Osteocyte (in vitro differentiated cells): ENCODE data around the gene OST4. TPM values are rescaled to one million over a fixed set of nuclear protein-coding genes. Genes with fewer than 3 reads are reported as not detected.

Source experiments
- DNase-seq: peaks from one replicate; pipeline ENCODE4 v3.0.0; 2021; ENCODE audit warnings: mixed read lengths; ENCODE audit not compliant: unreplicated experiment; ENCODE audit errors: extremely low spot score
- H3K27ac Mint-ChIP-seq: one replicate; pipeline ENCODE4 v1.8.0; 2021; ENCODE audit warnings: mild to moderate bottlenecking, mixed read lengths; ENCODE audit not compliant: unreplicated experiment
- H3K27me3 Mint-ChIP-seq: one replicate; pipeline ENCODE4 v1.8.0; 2021; ENCODE audit warnings: mixed read lengths; ENCODE audit not compliant: unreplicated experiment
- H3K36me3 Mint-ChIP-seq: one replicate; pipeline ENCODE4 v1.8.0; 2021; ENCODE audit warnings: mixed read lengths; ENCODE audit not compliant: unreplicated experiment
- H3K4me1 Mint-ChIP-seq: one replicate; pipeline ENCODE4 v1.8.0; 2021; ENCODE audit warnings: mixed read lengths; ENCODE audit not compliant: unreplicated experiment
- H3K4me3 Mint-ChIP-seq: one replicate; pipeline ENCODE4 v1.8.0; 2021; ENCODE audit warnings: mild to moderate bottlenecking, moderate library complexity, mixed read lengths; ENCODE audit not compliant: unreplicated experiment
- H3K9me3 Mint-ChIP-seq: one replicate; pipeline ENCODE4 v1.8.0; 2021; ENCODE audit warnings: mixed read lengths; ENCODE audit not compliant: unreplicated experiment
- CTCF ChIP-seq: fragments of 200-600 bp; sonication (generic); IDR thresholded peaks from 2 replicates; pipeline ENCODE4 v1.5.0; 2021; ENCODE audit warnings: antibody characterized with exemption, mild to moderate bottlenecking, moderate library complexity
- total RNA-seq: library from RNA; stranded (reverse); gene quantifications from 2 replicates; pipeline ENCODE4 v1.2.1, GENCODE V29; 2021

OST4 gene
- total RNA-seq, 1 donor from 2014 or later, result 380 TPM

DNA sequence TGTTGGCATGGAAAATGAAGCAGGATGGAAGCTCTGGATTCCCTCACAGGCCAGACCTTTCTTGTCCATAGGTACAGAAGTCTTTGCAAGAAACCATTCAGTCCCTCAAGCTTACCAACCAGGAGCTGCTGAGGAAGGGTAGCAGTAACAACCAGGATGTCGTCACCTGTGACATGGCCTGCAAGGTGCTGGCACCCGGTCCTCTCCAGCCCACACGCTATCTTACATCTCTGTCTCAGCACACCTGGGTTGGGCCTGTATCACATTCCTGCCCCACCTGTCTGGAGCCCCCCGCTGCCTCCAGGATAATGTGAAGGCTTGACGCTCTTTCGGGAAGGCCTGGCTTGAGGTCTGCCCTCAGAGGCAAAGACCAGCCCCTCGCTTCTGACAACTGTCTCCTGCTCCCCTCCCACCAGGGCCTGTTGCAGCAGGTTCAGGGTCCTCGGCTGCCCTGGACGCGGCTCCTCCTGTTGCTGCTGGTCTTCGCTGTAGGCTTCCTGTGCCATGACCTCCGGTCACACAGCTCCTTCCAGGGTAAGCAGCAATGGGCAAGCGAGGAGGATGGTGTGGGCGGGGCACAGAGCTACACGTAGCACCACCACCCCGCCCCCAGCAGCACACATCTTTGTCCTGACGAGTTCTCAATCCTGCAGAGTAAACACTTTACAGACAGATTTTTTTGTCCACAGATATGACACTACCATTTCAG is 32.7 kb downstream of the OST4 start:
- DNase-seq, result no peak
- no peak overlapping the region for H3K27ac Mint-ChIP-seq
- H3K4me3 Mint-ChIP-seq, result no peak overlapping the region
- TF ChIP-seq CTCF, result no peak
- no peaks in the 10 kb centered on the region for H3K9me3 Mint-ChIP-seq
- peaks cover 39% of the 10 kb centered on the region for H3K36me3 Mint-ChIP-seq
- H3K27me3 Mint-ChIP-seq, result no peaks in the 10 kb centered on the region
- H3K4me1 Mint-ChIP-seq, result peaks cover 13% of the 10 kb centered on the region

DNA sequence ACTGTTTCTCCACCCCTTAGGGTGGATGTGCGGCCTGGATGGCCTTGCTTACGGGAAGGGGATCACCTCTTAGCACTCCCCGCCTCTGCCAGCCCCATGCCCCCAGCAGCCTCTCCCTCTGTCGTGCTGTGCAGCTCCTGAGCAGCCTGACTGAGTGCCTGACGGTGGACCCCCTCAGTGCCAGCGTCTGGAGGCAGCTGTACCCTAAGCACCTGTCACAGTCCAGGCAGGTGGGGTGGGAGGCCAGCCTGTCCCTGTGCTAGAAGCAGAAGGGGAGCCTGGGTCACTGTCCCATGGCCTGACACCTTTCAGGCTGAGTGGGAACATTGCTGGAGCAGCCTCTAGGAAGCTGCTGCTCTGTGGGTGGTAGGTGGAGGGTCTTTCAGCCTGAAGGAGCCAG is 33.4 kb downstream of the OST4 start:
- Mint-ChIP-seq H3K4me1 (peaks cover 18% of the 10 kb centered on the region), H3K36me3 (peaks cover 39% of the 10 kb centered on the region), H3K4me3 (no peak overlapping the region), H3K27ac (no peak overlapping the region), H3K9me3 (no peaks in the 10 kb centered on the region), H3K27me3 (no peaks in the 10 kb centered on the region)
- TF ChIP-seq CTCF, result no peak
- DNase-seq, result no peak

DNA sequence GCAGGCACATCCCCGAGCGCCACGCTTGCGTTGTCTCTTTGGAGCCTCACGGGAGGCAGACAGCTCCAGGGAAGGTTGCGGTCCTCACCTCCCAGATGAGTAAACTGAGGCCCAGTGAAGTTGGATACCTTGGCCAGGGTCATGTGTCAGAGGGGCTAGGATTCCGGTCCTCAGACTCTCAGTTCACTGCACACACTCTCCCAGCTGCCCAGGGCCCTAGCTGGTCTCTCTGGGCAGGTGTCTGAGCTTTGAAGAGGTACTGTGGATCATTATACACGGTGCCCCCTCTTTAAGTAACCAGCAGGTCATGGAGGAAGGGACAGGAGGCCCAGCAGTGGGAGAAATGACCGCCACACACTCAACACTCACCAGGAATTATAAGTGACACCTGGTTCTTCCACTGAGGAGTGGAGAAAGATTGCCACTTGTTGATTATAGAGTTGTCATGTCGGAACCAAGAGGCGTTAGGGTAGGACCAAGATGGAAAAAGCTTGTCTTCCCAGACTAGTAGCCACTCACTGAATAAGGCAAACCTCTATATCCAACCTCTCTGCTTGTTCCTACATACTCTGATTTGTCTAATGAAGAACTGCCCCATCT is 38.1 kb downstream of the OST4 start:
- Mint-ChIP-seq H3K4me3 (peak overlapping the region; percentile 97), H3K4me1 (peaks cover 35% of the 10 kb centered on the region), H3K27me3 (no peaks in the 10 kb centered on the region), H3K27ac (peak overlapping the region; percentile 94), H3K36me3 (peaks cover 22% of the 10 kb centered on the region), H3K9me3 (no peaks in the 10 kb centered on the region)
- TF ChIP-seq CTCF, result no peak
- no peak for DNase-seq

GRCh38 chr2:27032495-27033252 is 38.8 kb downstream of the OST4 start, which contains the start of gene TMEM214:
TSS of gene TMEM214 (plus strand) at chr2:27032965. CDS start at chr2:27033016, 51 bp downstream.
- no peaks in the 10 kb centered on the region for H3K27me3 Mint-ChIP-seq
- no peaks in the 10 kb centered on the region for H3K9me3 Mint-ChIP-seq
- peak within 1 kb of the TSS; percentile 97 for H3K4me3 Mint-ChIP-seq
- H3K4me1 Mint-ChIP-seq, result peaks cover 35% of the 10 kb centered on the region
- H3K27ac Mint-ChIP-seq, result peak within 1 kb of the TSS; percentile 94
- H3K36me3 Mint-ChIP-seq, result peaks cover 18% of the 10 kb centered on the region
- peak; percentile 96 for DNase-seq
- TF ChIP-seq CTCF, result peak; percentile 8

DNA sequence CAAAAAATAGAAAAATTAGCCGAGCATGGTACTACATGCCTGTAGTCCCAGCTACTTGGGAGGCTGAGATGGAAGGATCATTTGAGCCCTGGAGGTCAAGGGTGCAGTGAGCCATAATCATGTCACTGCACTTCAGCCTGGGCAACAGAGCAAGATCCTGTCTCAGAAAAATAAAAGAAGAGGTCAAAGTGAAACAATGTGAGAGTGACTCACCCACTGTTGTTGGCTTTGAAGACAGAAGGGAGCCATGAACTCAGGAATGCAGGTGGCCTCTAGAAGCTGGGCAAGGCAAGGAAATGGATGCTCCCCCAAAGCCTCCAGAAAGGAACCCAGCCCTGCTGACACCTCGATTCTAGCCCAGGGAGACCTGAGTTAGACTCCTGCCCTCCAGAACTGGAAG is 42.4 kb downstream of the OST4 start:
- no peak for DNase-seq
- Mint-ChIP-seq H3K9me3 (no peaks in the 10 kb centered on the region), H3K27ac (no peak overlapping the region), H3K4me1 (peaks cover 26% of the 10 kb centered on the region), H3K36me3 (peaks cover 6% of the 10 kb centered on the region), H3K27me3 (no peaks in the 10 kb centered on the region), H3K4me3 (no peak overlapping the region)
- TF ChIP-seq CTCF, result no peak
